Glomerular visceral epithelial cell (primary cell): ENCODE data around the gene SARDH.

Experiments
- DNase-seq: peaks from one replicate; pipeline ENCODE4 v3.0.0-alpha.2; 2016; ENCODE audit errors: extremely low spot score

Gene SARDH

GRCh38 chr9:133733796-133734533, 4.2 kb downstream of the SARDH start:
- DNase-seq = no peak

- no peak for DNase-seq
Observed at GRCh38 chr9:133733421-133733795, 4.7 kb downstream of the SARDH start.

GRCh38 chr9:133732639-133733408, 5.3 kb downstream of the SARDH start:
- no peak for DNase-seq

GRCh38 chr9:133731876-133732638, 6.1 kb downstream of the SARDH start:
- no peak for DNase-seq

GRCh38 chr9:133730994-133731715, 7.0 kb downstream of the SARDH start:
- no peak for DNase-seq

- no peak for DNase-seq
Observed at GRCh38 chr9:133729617-133730281, 8.4 kb downstream of the SARDH start.

- no peak for DNase-seq
Observed at GRCh38 chr9:133728856-133729616, 9.1 kb downstream of the SARDH start.

- no peak for DNase-seq
Observed at GRCh38 chr9:133727876-133728441, 10.2 kb downstream of the SARDH start.

GRCh38 chr9:133727277-133727875, 10.8 kb downstream of the SARDH start:
- no peak for DNase-seq

GRCh38 chr9:133726401-133727276, 11.5 kb downstream of the SARDH start:
- peak; percentile 45 for DNase-seq

GRCh38 chr9:133725886-133726285, 12.3 kb downstream of the SARDH start:
- DNase-seq = no peak

- no peak for DNase-seq
Observed at GRCh38 chr9:133718563-133719315, 19.4 kb downstream of the SARDH start.

GRCh38 chr9:133717113-133718031, 20.8 kb downstream of the SARDH start:
- no peak for DNase-seq

GRCh38 chr9:133716564-133717112, 21.5 kb downstream of the SARDH start:
- no peak for DNase-seq

GRCh38 chr9:133715866-133716563, 22.1 kb downstream of the SARDH start:
- DNase-seq = no peak

- DNase-seq = no peak
Observed at GRCh38 chr9:133715295-133715865, 22.8 kb downstream of the SARDH start.
